Measurements from ENCODE around the gene BTBD9. TPM values are rescaled to one million over a fixed set of nuclear protein-coding genes. Genes with fewer than 3 reads are reported as not detected.

BTBD9 gene
- total and polyA plus RNA-seq, 9 of the 15 experiments (the other 6 are each of a cell fraction or from before 2014, with no cell fraction given) = 0.08 to 1.6 (median 0.58) TPM

- TF ChIP-seq, protein P1, sequence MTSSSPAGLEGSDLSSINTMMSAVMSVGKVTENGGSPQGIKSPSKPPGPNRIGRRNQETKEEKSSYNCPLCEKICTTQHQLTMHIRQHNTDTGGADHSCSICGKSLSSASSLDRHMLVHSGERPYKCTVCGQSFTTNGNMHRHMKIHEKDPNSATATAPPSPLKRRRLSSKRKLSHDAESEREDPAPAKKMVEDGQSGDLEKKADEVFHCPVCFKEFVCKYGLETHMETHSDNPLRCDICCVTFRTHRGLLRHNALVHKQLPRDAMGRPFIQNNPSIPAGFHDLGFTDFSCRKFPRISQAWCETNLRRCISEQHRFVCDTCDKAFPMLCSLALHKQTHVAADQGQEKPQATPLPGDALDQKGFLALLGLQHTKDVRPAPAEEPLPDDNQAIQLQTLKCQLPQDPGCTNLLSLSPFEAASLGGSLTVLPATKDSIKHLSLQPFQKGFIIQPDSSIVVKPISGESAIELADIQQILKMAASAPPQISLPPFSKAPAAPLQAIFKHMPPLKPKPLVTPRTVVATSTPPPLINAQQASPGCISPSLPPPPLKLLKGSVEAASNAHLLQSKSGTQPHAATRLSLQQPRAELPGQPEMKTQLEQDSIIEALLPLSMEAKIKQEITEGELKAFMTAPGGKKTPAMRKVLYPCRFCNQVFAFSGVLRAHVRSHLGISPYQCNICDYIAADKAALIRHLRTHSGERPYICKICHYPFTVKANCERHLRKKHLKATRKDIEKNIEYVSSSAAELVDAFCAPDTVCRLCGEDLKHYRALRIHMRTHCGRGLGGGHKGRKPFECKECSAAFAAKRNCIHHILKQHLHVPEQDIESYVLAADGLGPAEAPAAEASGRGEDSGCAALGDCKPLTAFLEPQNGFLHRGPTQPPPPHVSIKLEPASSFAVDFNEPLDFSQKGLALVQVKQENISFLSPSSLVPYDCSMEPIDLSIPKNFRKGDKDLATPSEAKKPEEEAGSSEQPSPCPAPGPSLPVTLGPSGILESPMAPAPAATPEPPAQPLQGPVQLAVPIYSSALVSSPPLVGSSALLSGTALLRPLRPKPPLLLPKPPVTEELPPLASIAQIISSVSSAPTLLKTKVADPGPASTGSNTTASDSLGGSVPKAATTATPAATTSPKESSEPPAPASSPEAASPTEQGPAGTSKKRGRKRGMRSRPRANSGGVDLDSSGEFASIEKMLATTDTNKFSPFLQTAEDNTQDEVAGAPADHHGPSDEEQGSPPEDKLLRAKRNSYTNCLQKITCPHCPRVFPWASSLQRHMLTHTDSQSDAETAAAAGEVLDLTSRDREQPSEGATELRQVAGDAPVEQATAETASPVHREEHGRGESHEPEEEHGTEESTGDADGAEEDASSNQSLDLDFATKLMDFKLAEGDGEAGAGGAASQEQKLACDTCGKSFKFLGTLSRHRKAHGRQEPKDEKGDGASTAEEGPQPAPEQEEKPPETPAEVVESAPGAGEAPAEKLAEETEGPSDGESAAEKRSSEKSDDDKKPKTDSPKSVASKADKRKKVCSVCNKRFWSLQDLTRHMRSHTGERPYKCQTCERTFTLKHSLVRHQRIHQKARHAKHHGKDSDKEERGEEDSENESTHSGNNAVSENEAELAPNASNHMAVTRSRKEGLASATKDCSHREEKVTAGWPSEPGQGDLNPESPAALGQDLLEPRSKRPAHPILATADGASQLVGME (CRISPR knock-in tag; IDR thresholded peaks at IDR 0.05) = no peak
- TF ChIP-seq CXXC5 (CRISPR knock-in tag; IDR thresholded peaks at IDR 0.05) (no peak), MECOM (CRISPR knock-in tag; IDR thresholded peaks at IDR 0.05) (no peak)
These were observed 67.4 kb downstream of the BTBD9 start (continued) for GRCh38 chr6:38572186-38572813.

DNA sequence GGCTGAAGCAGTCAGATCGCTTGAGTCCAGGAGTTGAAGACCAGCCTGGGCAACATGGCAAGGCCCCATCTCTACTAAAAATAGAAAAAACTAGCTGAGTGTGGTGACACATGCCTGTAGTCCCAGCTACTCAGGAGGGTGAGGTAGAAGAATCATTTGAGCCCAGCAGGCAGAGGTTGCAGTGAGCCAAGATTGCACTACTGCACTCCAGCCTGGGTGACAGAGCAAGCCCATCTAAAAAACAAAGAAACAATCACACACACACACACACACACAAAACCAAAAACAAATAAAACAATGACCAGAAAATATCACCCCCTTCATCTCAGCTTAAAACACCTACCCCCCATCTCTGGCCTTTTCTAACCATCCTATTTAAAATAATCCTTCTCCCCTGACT lies 68.0 kb downstream of the BTBD9 start:
- Histone ChIP-seq H3K4me1 (replicated peaks in 1 of 2; ENCODE audit: control insufficient read depth in 2 of 2, insufficient read depth in 2 of 2, low read length in 2 of 2) (peaks cover 0 to 23% of the 10 kb centered on the region in 2 experiments; a peak in 3 of 5 replicates), H3K9me3 (replicated peaks; ENCODE audit: control insufficient read depth, insufficient read depth, low read depth, low read length) (no peaks in the 10 kb centered on the region), H3K79me2 (ENCODE audit: control insufficient read depth, insufficient read depth, low read length) (no peaks in the 10 kb centered on the region), H3K4me3 (no peak overlapping the region), H3K27ac (ENCODE audit: extremely low read depth, low read depth, low read length) (no peak overlapping the region), H3K36me3 (ENCODE audit: control insufficient read depth, insufficient read depth, low read length) (no peaks in the 10 kb centered on the region), H2AFZ (ENCODE audit: low read depth, low read length) (no peak overlapping the region), H3K4me2 (ENCODE audit: insufficient read depth, low read length) (no peak overlapping the region), H3K27me3 (ENCODE audit: control insufficient read depth in 2 of 2, insufficient read depth in 2 of 2, low read length in 2 of 2) (no peaks in the 10 kb centered on the region), H4K20me1 (replicated peaks; ENCODE audit: control insufficient read depth, insufficient read depth, low read length) (no peaks in the 10 kb centered on the region), H3K9me1 (ENCODE audit: control insufficient read depth, insufficient read depth, low read length) (no peaks in the 10 kb centered on the region), H3K9ac (ENCODE audit: insufficient read depth in 1 of 2, low read depth in 2 of 2, low read length in 2 of 2) (no peak overlapping the region)
- CTCF ChIA-PET (ENCODE audit: low intra/inter-chr PET ratio) = no interaction called here
- intact Hi-C loops (cut with micrococcal nuclease) (loop anchor here (5.0 kb wide), 1 partner anchor 74 kb away; no protein-coding TSS in a partner anchor), in situ Hi-C loops (cut with MboI) (no loop called here)
- WGBS (ENCODE audit: insufficient coverage, low coverage, missing lambda C conversion rate) = 58% methylated on average over 1 of the region's 1 CpG
- ATAC-seq = no peak
- DNase-seq (ENCODE audit: extremely low read depth in 1 of 4, low spot score in 3 of 4) = no peak
- no peak for FAIRE-seq
- no TSS peak for BruUV-seq (replicated peaks)
- POLR2A ChIA-PET = interaction anchor here (0.6 to 1.5 kb wide), 3 partner anchors 8 to 309 kb away, joined by 3 to 4 read pairs (median 3); no protein-coding TSS in a partner anchor
- TF ChIP-seq, protein P2, sequence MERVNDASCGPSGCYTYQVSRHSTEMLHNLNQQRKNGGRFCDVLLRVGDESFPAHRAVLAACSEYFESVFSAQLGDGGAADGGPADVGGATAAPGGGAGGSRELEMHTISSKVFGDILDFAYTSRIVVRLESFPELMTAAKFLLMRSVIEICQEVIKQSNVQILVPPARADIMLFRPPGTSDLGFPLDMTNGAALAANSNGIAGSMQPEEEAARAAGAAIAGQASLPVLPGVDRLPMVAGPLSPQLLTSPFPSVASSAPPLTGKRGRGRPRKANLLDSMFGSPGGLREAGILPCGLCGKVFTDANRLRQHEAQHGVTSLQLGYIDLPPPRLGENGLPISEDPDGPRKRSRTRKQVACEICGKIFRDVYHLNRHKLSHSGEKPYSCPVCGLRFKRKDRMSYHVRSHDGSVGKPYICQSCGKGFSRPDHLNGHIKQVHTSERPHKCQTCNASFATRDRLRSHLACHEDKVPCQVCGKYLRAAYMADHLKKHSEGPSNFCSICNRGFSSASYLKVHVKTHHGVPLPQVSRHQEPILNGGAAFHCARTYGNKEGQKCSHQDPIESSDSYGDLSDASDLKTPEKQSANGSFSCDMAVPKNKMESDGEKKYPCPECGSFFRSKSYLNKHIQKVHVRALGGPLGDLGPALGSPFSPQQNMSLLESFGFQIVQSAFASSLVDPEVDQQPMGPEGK (CRISPR knock-in tag; IDR thresholded peaks at IDR 0.05; ENCODE audit: borderline replicate concordance) = no peak
- no peak for TF ChIP-seq CEBPG (CRISPR knock-in tag; IDR thresholded peaks at IDR 0.05)
- TF ChIP-seq CEBPG (tag; conservative IDR thresholded peaks at IDR 0.05 in 1 of 2, IDR thresholded peaks at IDR 0.05 in 1 of 2) = no peak
- TF ChIP-seq HOXB6 (CRISPR knock-in tag; IDR thresholded peaks at IDR 0.05; ENCODE audit: borderline replicate concordance) = no peak
- no peak for TF ChIP-seq GATA2 (CRISPR knock-in tag; IDR thresholded peaks at IDR 0.05)
- TF ChIP-seq MLLT1 (IDR thresholded peaks at IDR 0.05) = 0 out of 4 replicates have a peak, but pooled peaks of 1 of the 2 experiments have one; percentile 49
- no peak for TF ChIP-seq KDM5B (IDR thresholded peaks at IDR 0.05; ENCODE audit: insufficient replicate concordance, low read depth, low read length)
